Right atrium auricular region (tissue), 2 donors: ENCODE data around the gene FOXP1. TPM values are rescaled to one million over a fixed set of nuclear protein-coding genes. Genes with fewer than 3 reads are reported as not detected.

ENCODE experiments used
- DNase-seq: peaks from one replicate; pipeline ENCODE4 v3.0.0-alpha.2; 2019; ENCODE audit warnings: low spot score
- H3K27ac ChIP-seq, 2 donors: fragments of 200-600 bp; sonication (generic); 1 replicate in 1 of 2; 2 replicates in 1 of 2; pipeline ENCODE4 v1.5.1; 2016 to 2019
- H3K27me3 ChIP-seq, 2 donors: fragments of 200-600 bp; sonication (generic); one replicate each; pipeline versions ENCODE4 v1.5.1 to v1.6.0; 2017 to 2019
- H3K36me3 ChIP-seq: fragments of 200-600 bp; sonication (generic); one replicate; pipeline ENCODE4 v1.5.1; 2016
- H3K4me1 ChIP-seq, 2 donors: fragments of 200-600 bp; sonication (generic); one replicate each; pipeline versions ENCODE4 v1.5.1 to v1.6.0; 2017 to 2019
- H3K4me3 ChIP-seq, 2 donors: fragments of 200-600 bp; sonication (generic); 1 replicate in 1 of 2; 2 replicates in 1 of 2; pipeline ENCODE4 v1.5.1; 2017 to 2019; ENCODE audit warnings: mild to moderate bottlenecking in 1 of 2, moderate library complexity in 1 of 2
- H3K9me3 ChIP-seq, 2 donors: fragments of 200-600 bp; sonication (generic); one replicate each; pipeline ENCODE4 v1.5.1; 2019
- CTCF ChIP-seq, 2 donors: fragments of 200-600 bp; sonication (generic); IDR thresholded peaks; one replicate each; pipeline ENCODE4 v1.5.1; 2019; ENCODE audit warnings: antibody characterized with exemption in 2 of 2
- total RNA-seq, 2 donors: library from RNA; depleted of rRNA; stranded (reverse); fragments of >200 nt; gene quantifications; one replicate each; pipeline ENCODE4 v1.1.0, GENCODE V29; 2016

The FOXP1 gene
- total RNA-seq, 2 donors from 2014 or later: 39.2 to 59.0 TPM

DNA sequence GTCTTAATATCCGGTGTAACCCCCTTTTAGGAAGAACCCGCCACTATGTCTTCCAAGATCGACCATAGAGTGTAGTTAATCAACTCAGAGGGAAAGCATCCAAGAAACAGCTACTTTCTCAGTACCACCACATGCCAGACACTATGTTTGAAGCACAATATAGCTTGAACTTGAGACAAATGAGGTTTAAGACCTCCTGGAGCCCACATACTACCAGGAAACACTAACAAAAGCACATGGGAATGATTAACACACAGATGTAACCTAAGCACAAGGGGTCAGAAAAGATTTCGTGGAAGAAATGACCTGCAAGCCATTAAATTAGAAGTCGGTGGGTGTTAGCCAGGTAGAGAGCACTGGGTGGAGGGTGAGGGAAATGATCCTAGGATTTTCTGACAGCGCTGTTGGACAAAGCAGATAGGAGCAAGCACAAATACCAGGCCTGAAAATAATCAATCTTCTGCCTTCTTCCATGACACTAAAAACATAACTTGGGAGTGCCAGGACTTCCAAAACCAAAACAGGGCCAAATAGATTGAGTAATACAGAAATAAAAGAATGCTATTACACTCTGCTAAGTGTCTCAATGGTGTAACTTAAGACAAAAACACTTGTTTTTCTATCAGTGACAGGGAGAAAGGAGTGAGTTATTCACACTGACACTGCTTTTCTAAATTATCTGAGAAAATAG, 213.7 kb downstream of the FOXP1 start:
- H3K27ac ChIP-seq: no peak overlapping the region
- H3K4me1 ChIP-seq: no peaks in the 10 kb centered on the region
- H3K4me3 ChIP-seq: no peak overlapping the region
- no peak for TF ChIP-seq CTCF (IDR thresholded peaks at IDR 0.05)
- no peaks in the 10 kb centered on the region for H3K36me3 ChIP-seq
- no peaks in the 10 kb centered on the region for H3K9me3 ChIP-seq
- DNase-seq: no peak
- H3K27me3 ChIP-seq: no peaks in the 10 kb centered on the region

GRCh38 chr3:71366988-71367604, 216.4 kb downstream of the FOXP1 start:
- TF ChIP-seq CTCF (IDR thresholded peaks at IDR 0.05): no peak
- Histone ChIP-seq H3K27ac (no peak overlapping the region), H3K36me3 (no peaks in the 10 kb centered on the region), H3K27me3 (no peaks in the 10 kb centered on the region), H3K4me3 (no peak overlapping the region), H3K4me1 (no peaks in the 10 kb centered on the region), H3K9me3 (no peaks in the 10 kb centered on the region)
- DNase-seq: no peak

DNA sequence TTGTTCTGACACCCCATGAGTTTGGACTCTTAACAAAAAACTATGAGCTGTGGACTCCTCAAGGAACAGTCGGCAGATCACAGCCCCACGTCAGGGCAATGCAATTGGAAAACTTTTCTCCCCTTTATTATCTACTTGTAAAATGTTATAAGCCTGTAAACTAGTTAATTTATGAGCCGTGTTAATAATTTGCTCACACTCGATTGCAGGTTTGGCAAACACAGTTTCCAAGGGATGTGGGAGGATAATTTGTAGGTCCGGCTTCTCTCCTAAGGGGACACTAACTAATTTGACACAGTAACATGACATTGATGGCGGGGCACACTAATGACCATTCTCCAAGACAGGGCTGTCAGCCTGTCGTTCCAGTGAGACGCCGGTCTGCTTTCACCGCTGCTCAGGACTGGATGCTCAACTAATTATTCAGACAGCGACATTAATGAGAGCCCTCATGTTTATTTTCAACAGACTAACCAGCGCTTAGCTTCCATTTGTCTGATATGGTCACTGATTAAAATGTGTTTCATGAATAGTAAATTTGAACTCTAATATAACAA, 222.1 kb downstream of the FOXP1 start:
- TF ChIP-seq CTCF (IDR thresholded peaks at IDR 0.05): no peak
- H3K27me3 ChIP-seq: no peaks in the 10 kb centered on the region
- DNase-seq: no peak
- H3K4me3 ChIP-seq: no peak overlapping the region
- no peaks in the 10 kb centered on the region for H3K36me3 ChIP-seq
- H3K4me1 ChIP-seq: peaks cover 0 to 9% of the 10 kb centered on the region in 2 donors
- H3K9me3 ChIP-seq: no peaks in the 10 kb centered on the region
- H3K27ac ChIP-seq: no peak overlapping the region

- Histone ChIP-seq H3K4me3 (no peak overlapping the region), H3K27ac (no peak overlapping the region), H3K9me3 (no peaks in the 10 kb centered on the region), H3K4me1 (peaks cover 0 to 12% of the 10 kb centered on the region in 2 donors), H3K27me3 (no peaks in the 10 kb centered on the region), H3K36me3 (no peaks in the 10 kb centered on the region)
- DNase-seq: no peak
- no peak for TF ChIP-seq CTCF (IDR thresholded peaks at IDR 0.05)
Observed at GRCh38 chr3:71360764-71361163, 222.8 kb downstream of the FOXP1 start.

GRCh38 chr3:71360180-71360579, 223.3 kb downstream of the FOXP1 start:
- no peaks in the 10 kb centered on the region for H3K27me3 ChIP-seq
- H3K9me3 ChIP-seq: no peaks in the 10 kb centered on the region
- H3K27ac ChIP-seq: no peak overlapping the region
- DNase-seq: no peak
- no peaks in the 10 kb centered on the region for H3K36me3 ChIP-seq
- H3K4me3 ChIP-seq: no peak overlapping the region
- peaks cover 0 to 12% of the 10 kb centered on the region in 2 donors for H3K4me1 ChIP-seq
- TF ChIP-seq CTCF (IDR thresholded peaks at IDR 0.05): no peak
